GM12864 (cell line): ENCODE results near the gene HES1.

ENCODE experiments used
- DNase-seq: peaks from one replicate; pipeline ENCODE4 v3.0.0-alpha.2; 2011; ENCODE audit warnings: low read depth
- H3K4me3 ChIP-seq: 2 replicates; pipeline ENCODE4 v1.5.1; 2011; ENCODE audit warnings: mild to moderate bottlenecking, low read depth, low read length, control low read depth
- CTCF ChIP-seq: IDR thresholded peaks from 2 replicates; pipeline ENCODE4 v1.5.1; 2011; ENCODE audit warnings: low read depth, mild to moderate bottlenecking, moderate library complexity, low read length, control low read depth, inconsistent platforms; ENCODE audit errors: missing control alignments

The HES1 gene

GRCh38 chr3:194184801-194185200 lies 48.9 kb downstream of the HES1 start:
- no peak overlapping the region for H3K4me3 ChIP-seq
- no peak for DNase-seq
- no peak for TF ChIP-seq CTCF

- no peak for TF ChIP-seq CTCF
- DNase-seq = no peak
- no peak overlapping the region for H3K4me3 ChIP-seq
Measured at GRCh38 chr3:194185221-194185620, 49.3 kb downstream of the HES1 start.

- no peak for DNase-seq
Measured at GRCh38 chr3:194187233-194187944, 51.4 kb downstream of the HES1 start.

More at GRCh38 chr3:194187233-194187944, 51.4 kb downstream of the HES1 start:
- H3K4me3 ChIP-seq = no peak overlapping the region
- TF ChIP-seq CTCF = no peak
